ENCODE measurements around the gene SLC25A33. TPM values are rescaled to one million over a fixed set of nuclear protein-coding genes. Genes with fewer than 3 reads are reported as not detected.

SLC25A33 gene
- total RNA-seq, 1 donor from 2014 or later: 6.4 TPM

- DNase-seq (ENCODE audit: extremely low spot score in 2 of 2): no peak
- intact Hi-C loops (cut with DNase I): no loop called here
- Histone ChIP-seq H3K36me3 (peaks cover 0 to 3% of the 10 kb centered on the region in 2 donors), H3K27me3 (no peaks in the 10 kb centered on the region), H3K4me3 (no peak overlapping the region), H3K4me1 (peaks cover 26% of the 10 kb centered on the region), H3K9me3 (no peaks in the 10 kb centered on the region), H3K27ac (no peak overlapping the region)
- TF ChIP-seq CTCF (IDR thresholded peaks at IDR 0.05) (no peak), POLR2A (IDR thresholded peaks at IDR 0.05) (no peak), POLR2AphosphoS5 (IDR thresholded peaks at IDR 0.05; ENCODE audit: insufficient read depth in 1 of 2, low read depth in 1 of 2) (no peak)
Measured at GRCh38 chr1:9586147-9586766, 47.0 kb downstream of the SLC25A33 start.

DNA sequence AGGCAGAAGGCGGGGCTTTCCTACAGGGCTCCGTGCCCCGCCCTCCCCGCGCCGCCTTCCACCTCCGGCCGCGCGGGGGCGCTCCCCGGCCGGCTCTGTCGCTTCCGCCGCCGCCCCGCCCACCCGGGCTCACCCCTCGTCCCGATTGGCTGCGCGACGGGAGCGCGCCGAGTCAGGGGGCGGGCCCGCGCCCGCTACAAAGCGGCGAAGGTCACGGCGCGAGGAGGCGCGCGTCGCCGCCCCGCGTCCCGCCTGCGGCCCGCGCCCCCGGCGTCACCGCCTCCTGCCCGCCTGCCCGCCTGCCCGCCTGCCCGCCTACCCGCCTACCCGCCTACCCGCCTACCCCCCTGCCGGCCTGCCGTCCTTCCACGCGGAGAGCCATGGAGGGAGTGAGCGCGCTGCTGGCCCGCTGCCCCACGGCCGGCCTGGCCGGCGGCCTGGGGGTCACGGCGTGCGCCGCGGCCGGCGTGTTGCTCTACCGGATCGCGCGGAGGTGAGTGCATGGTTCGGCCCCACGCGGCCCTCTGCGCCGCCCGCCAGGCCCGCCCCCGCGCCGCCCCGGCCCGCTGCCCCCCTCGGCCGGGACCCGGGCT lies 49.4 kb downstream of the SLC25A33 start, which contains the start of gene TMEM201:
TMEM201 (plus strand) TSS at position 361 of the 593 bp plus-strand sequence; CDS start at position 381, 20 bp downstream.
- TF ChIP-seq CTCF (IDR thresholded peaks at IDR 0.05) (peak in 2 of 3 experiments; percentile 69 to 85), POLR2AphosphoS5 (IDR thresholded peaks at IDR 0.05; ENCODE audit: insufficient read depth in 1 of 2, low read depth in 1 of 2) (no peak), POLR2A (IDR thresholded peaks at IDR 0.05) (peak in 1 of 2 donors; percentile 44)
- Histone ChIP-seq H3K36me3 (no peaks in the 10 kb centered on the region), H3K27ac (peak within 1 kb of the TSS; percentile 52), H3K4me3 (peak within 1 kb of the TSS; percentile 67 to 76), H3K27me3 (no peaks in the 10 kb centered on the region), H3K9me3 (no peaks in the 10 kb centered on the region), H3K4me1 (peaks cover 50% of the 10 kb centered on the region)
- intact Hi-C loops (cut with DNase I): no loop called here
- peak in 1 of 2 donors; percentile 88 for DNase-seq (ENCODE audit: extremely low spot score in 2 of 2)

DNA sequence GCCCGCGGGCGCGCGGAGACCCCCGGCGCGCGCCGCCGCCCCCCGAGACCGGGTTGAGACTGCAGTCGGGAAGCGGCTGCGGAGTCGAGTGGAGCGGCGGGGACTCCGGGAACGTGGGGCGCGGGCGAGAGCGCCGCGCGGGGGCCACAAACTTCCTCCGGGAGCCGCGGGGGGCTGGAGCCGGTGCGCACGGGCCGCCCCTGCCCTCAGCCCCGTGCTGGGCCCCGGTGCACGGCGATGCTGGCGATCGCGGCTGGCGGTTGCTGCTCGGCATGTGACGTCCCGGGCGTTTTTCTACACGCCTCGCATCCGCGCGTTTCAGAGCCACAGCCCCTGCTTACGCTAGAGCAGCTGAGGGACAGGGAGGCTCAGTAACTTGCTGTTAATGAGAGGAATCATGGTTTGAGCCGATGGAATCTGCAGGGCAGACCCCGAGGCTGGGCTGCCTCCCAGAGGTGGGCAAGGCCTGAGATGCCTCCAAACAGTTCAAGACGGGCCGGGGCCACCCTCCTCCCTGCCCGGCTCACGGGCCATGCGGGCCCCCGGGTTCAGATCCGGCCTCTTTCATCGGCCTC lies 50.0 kb downstream of the SLC25A33 start:
- DNase-seq (ENCODE audit: extremely low spot score in 2 of 2): no peak
- peak overlapping the region; percentile 44 for H3K27ac ChIP-seq
- H3K9me3 ChIP-seq: no peaks in the 10 kb centered on the region
- peak overlapping the region; percentile 67 to 76 for H3K4me3 ChIP-seq
- no peak for TF ChIP-seq CTCF (IDR thresholded peaks at IDR 0.05)
- no peak for TF ChIP-seq POLR2AphosphoS5 (IDR thresholded peaks at IDR 0.05; ENCODE audit: insufficient read depth in 1 of 2, low read depth in 1 of 2)
- TF ChIP-seq POLR2A (IDR thresholded peaks at IDR 0.05): no peak
- peaks cover 55% of the 10 kb centered on the region for H3K4me1 ChIP-seq
- no peaks in the 10 kb centered on the region for H3K27me3 ChIP-seq
- intact Hi-C loops (cut with DNase I): no loop called here
- H3K36me3 ChIP-seq: no peaks in the 10 kb centered on the region

GRCh38 chr1:9589719-9590157 lies 50.5 kb downstream of the SLC25A33 start:
- H3K27ac ChIP-seq: peak overlapping the region; percentile 44
- peak overlapping the region; percentile 67 to 76 for H3K4me3 ChIP-seq
- TF ChIP-seq POLR2A (IDR thresholded peaks at IDR 0.05) (no peak), CTCF (IDR thresholded peaks at IDR 0.05) (no peak), POLR2AphosphoS5 (IDR thresholded peaks at IDR 0.05; ENCODE audit: insufficient read depth in 1 of 2, low read depth in 1 of 2) (no peak)
- H3K4me1 ChIP-seq: peaks cover 55% of the 10 kb centered on the region
- intact Hi-C loops (cut with DNase I): no loop called here
- no peaks in the 10 kb centered on the region for H3K9me3 ChIP-seq
- no peak for DNase-seq (ENCODE audit: extremely low spot score in 2 of 2)
- no peaks in the 10 kb centered on the region for H3K36me3 ChIP-seq
- no peaks in the 10 kb centered on the region for H3K27me3 ChIP-seq
